K562 (cell line): ENCODE data around the gene BAD. TPM values are rescaled to one million over a fixed set of nuclear protein-coding genes. Genes with fewer than 3 reads are reported as not detected.

Source experiments
- ATAC-seq: fragments of 200-7000 bp; cut with Tn5 transposase; 3 replicates; pipeline ENCODE4 v1.9.1; 2020; ENCODE audit warnings: moderate library complexity
- BruUV-seq: library from RNA; stranded (reverse); fragments of 400-500 nt; replicated peaks from 2 replicates; lab custom pipeline; 2021; lab: Mats Ljungman, UMichigan
- CTCF ChIA-PET: fragments of 300-600 bp; formaldehyde crosslinking; extraction: SDS; loops from one replicate; lab custom pipeline; 2021; ENCODE audit warnings: low intra/inter-chr PET ratio; lab: Yijun Ruan, JAX
- POLR2A ChIA-PET: fragments of 300-600, 350-650 bp; sonication (Branson Sonifier 250); formaldehyde crosslinking; extraction: SDS; loops from one replicate; lab custom pipeline; 2021; ENCODE audit warnings: antibody characterized with exemption, inconsistent platforms; lab: Yijun Ruan, JAX
- DNase-seq, 4 experiments: peaks; one replicate each; pipeline versions ENCODE4 v3.0.0 to v3.0.0-alpha.2; 2011 to 2018; ENCODE audit warnings: low spot score in 3 of 4, mixed read lengths in 3 of 4; ENCODE audit errors: extremely low read depth in 1 of 4
- FAIRE-seq: peaks from 2 replicates; lab custom pipeline; 2011; peaks lifted over from hg19 to GRCh38; lab: Jason Lieb, UNC
- H2AFZ ChIP-seq: 2 replicates; pipeline ENCODE4 v1.6.0; 2011; ENCODE audit warnings: low read depth, low read length, control low read depth, inconsistent platforms
- H3K27ac ChIP-seq: fragments of 200-600 bp; 3 replicates; pipeline ENCODE4 v1.8.0; 2011; ENCODE audit warnings: low read depth, mild to moderate bottlenecking, control low read depth, inconsistent platforms, low read length, moderate library complexity, mixed read lengths; ENCODE audit errors: extremely low read depth
- H3K27me3 ChIP-seq, 2 experiments: fragments of 300-600 bp in 1 of 2; 2 replicates in 1 of 2; 3 replicates in 1 of 2; pipeline versions ENCODE4 v1.6.0 to v1.8.0; 2011; ENCODE audit warnings: inconsistent platforms in 2 of 2, low read length in 2 of 2, mild to moderate bottlenecking in 1 of 2, mixed read lengths in 1 of 2, moderate library complexity in 1 of 2; ENCODE audit not compliant: control insufficient read depth in 2 of 2, insufficient read depth in 2 of 2
- H3K36me3 ChIP-seq: fragments of 300-600 bp; 3 replicates; pipeline ENCODE4 v1.8.0; 2011; ENCODE audit warnings: mild to moderate bottlenecking, low read length, inconsistent platforms; ENCODE audit not compliant: control insufficient read depth, insufficient read depth
- H3K4me1 ChIP-seq, 2 experiments: fragments of 200-600 bp in 1 of 2; replicated peaks in 1 of 2; 2 replicates in 1 of 2; 3 replicates in 1 of 2; pipeline versions ENCODE4 v1.5.1 to v1.8.0; 2011; ENCODE audit warnings: inconsistent platforms in 2 of 2, low read length in 2 of 2, mild to moderate bottlenecking in 1 of 2, mixed read lengths in 1 of 2, moderate library complexity in 1 of 2; ENCODE audit not compliant: control insufficient read depth in 2 of 2, insufficient read depth in 2 of 2
- H3K4me2 ChIP-seq: 2 replicates; pipeline ENCODE4 v1.6.1; 2011; ENCODE audit warnings: low read length, control low read depth, inconsistent platforms, mixed read lengths; ENCODE audit not compliant: insufficient read depth
- H3K4me3 ChIP-seq: fragments of 200-600 bp; sonication (generic), shearing (Covaris generic); 2 replicates; pipeline ENCODE4 v1.5.1; 2016; ENCODE audit warnings: control low read depth, inconsistent platforms
- H3K79me2 ChIP-seq: fragments of 200-600 bp; 3 replicates; pipeline ENCODE4 v1.8.0; 2011; ENCODE audit warnings: low read length, inconsistent platforms; ENCODE audit not compliant: control insufficient read depth, insufficient read depth
- H3K9ac ChIP-seq, 2 experiments: 2 replicates each; pipeline versions ENCODE4 v1.6.0 to v1.6.1; 2011; ENCODE audit warnings: low read depth in 2 of 2, low read length in 2 of 2, control low read depth in 1 of 2, inconsistent platforms in 1 of 2, mild to moderate bottlenecking in 1 of 2, mixed read lengths in 1 of 2; ENCODE audit not compliant: insufficient read depth in 1 of 2
- H3K9me1 ChIP-seq: one replicate; pipeline ENCODE4 v1.6.0; 2011; ENCODE audit warnings: inconsistent platforms, mild to moderate bottlenecking, low read length, moderate library complexity; ENCODE audit not compliant: control insufficient read depth, insufficient read depth
- H3K9me3 ChIP-seq: replicated peaks from 2 replicates; pipeline ENCODE4 v1.5.1; 2011; ENCODE audit warnings: low read depth, low read length, inconsistent platforms; ENCODE audit not compliant: control insufficient read depth, insufficient read depth
- H4K20me1 ChIP-seq: replicated peaks from 2 replicates; pipeline ENCODE4 v1.6.1; 2011; ENCODE audit warnings: low read length, inconsistent platforms, mixed read lengths; ENCODE audit not compliant: control insufficient read depth, insufficient read depth
- ARID3A ChIP-seq: IDR thresholded peaks from 2 replicates; pipeline ENCODE4 v1.6.1; 2012; ENCODE audit warnings: low read depth, low read length, improper control_type of control experiment, borderline replicate concordance
- CBX8 ChIP-seq: fragments of 200-600 bp; sonication (generic); IDR thresholded peaks from 2 replicates; pipeline ENCODE4 v1.6.1; 2012; ENCODE audit warnings: borderline replicate concordance, mixed run types, low read depth, mild to moderate bottlenecking, moderate library complexity, mixed read lengths, low read length, control low read depth, inconsistent platforms; ENCODE audit not compliant: poor library complexity, severe bottlenecking; ENCODE audit errors: extremely low read depth
- ELF4 ChIP-seq: fragments of 450-650 bp; formaldehyde crosslinking; IDR thresholded peaks from 2 replicates; pipeline ENCODE4 v1.4.0; 2022; ENCODE audit warnings: missing genetic modification characterization
- KDM1A ChIP-seq, 2 experiments: fragments of 450-650 bp; IDR thresholded peaks; 2 replicates each; pipeline ENCODE4 v1.6.1; 2016; ENCODE audit warnings: mild to moderate bottlenecking in 2 of 2
- NFATC3 ChIP-seq: fragments of 450-650 bp; IDR thresholded peaks from 2 replicates; pipeline ENCODE4 v1.6.1; 2017; ENCODE audit warnings: mild to moderate bottlenecking
- NFRKB ChIP-seq: fragments of 450-650 bp; IDR thresholded peaks from 2 replicates; pipeline ENCODE4 v1.6.1; 2016; ENCODE audit warnings: low read depth
- SMARCA5 ChIP-seq: fragments of 450-650 bp; IDR thresholded peaks from 2 replicates; pipeline ENCODE4 v1.6.1; 2016
- SP1 ChIP-seq: sonication (generic); formaldehyde crosslinking; IDR thresholded peaks from 2 replicates; pipeline ENCODE4 v1.8.1; 2022; ENCODE audit warnings: mild to moderate bottlenecking, missing genetic modification reagents
- ZBTB26 ChIP-seq: fragments of 450-650 bp; formaldehyde crosslinking; IDR thresholded peaks from 2 replicates; pipeline ENCODE4 v1.4.0; 2022; ENCODE audit warnings: missing genetic modification characterization
- ZNF274 ChIP-seq: IDR thresholded peaks from 2 replicates; pipeline ENCODE4 v1.6.1; 2011; ENCODE audit warnings: low read depth, mild to moderate bottlenecking, low read length, moderate library complexity, borderline replicate concordance
- ZNF280A ChIP-seq: fragments of 450-650 bp; IDR thresholded peaks from 2 replicates; pipeline ENCODE4 v1.6.1; 2018; ENCODE audit warnings: mild to moderate bottlenecking, low read depth; ENCODE audit not compliant: partially characterized antibody
- ZNF408 ChIP-seq: fragments of 250-450 bp; sonication (Bioruptor Pico); IDR thresholded peaks from 2 replicates; pipeline ENCODE4 v1.4.0; 2020; ENCODE audit warnings: low read depth, mild to moderate bottlenecking, moderate library complexity
- WGBS: fragments of 100-300 bp; shearing (Covaris generic); methylation state at CpG from one replicate; pipeline ENCODE4 v1.1.6; 2016; ENCODE audit warnings: low coverage, mixed read lengths; ENCODE audit not compliant: insufficient coverage; ENCODE audit errors: missing lambda C conversion rate; 5-methylcytosine and 5-hydroxymethylcytosine counted together
- in situ Hi-C: fragments of 300-500 bp; cut with MboI; formaldehyde crosslinking; loops from 4 replicates; pipeline ENCODE4 v1.15.0; 2018; ENCODE audit warnings: inconsistent platforms, mixed read lengths
- intact Hi-C: fragments of 100-400 bp; cut with micrococcal nuclease; formaldehyde crosslinking; loops from 2 replicates; pipeline ENCODE4 v1.14.2; 2022
- polyA plus RNA-seq, 8 experiments: library from polyadenylated mRNA; depleted of rRNA in 4 of 8; stranded (reverse) in 5 of 8; unstranded in 3 of 8; fragments of >200 nt; fragmentation: Nextera tagmentation in 2 of 8; fragmentation: Illumina TruSeq in 1 of 8; extraction: Ambion mirVana in 2 of 8; extraction: Trizol in 1 of 8; gene quantifications; 2 replicates each; pipeline versions ENCODE4 v1.2.1 to v1.2.3, GENCODE V29; 2011 to 2014; ENCODE audit warnings: inconsistent platforms in 1 of 8, missing spikeins in 1 of 8
- total RNA-seq, 7 experiments: library from RNA; depleted of rRNA in 6 of 7; stranded (reverse); fragments of >200 nt in 6 of 7; fragmentation: Illumina TruSeq in 2 of 7; extraction: Trizol in 2 of 7; gene quantifications; 2 replicates each; pipeline versions ENCODE4 v1.2.1 to v1.2.3, GENCODE V29; 2011 to 2021; ENCODE audit warnings: low replicate concordance in 1 of 7

The BAD gene
- total and polyA plus RNA-seq, 9 of the 15 experiments (the other 6 are each of a cell fraction or from before 2014, with no cell fraction given) = 0.61 to 45.6 (median 11.8) TPM

GRCh38 chr11:64306563-64306875 is 22.1 kb upstream of the BAD start:
- Histone ChIP-seq H3K9ac (peak overlapping the region; percentile 90 to 98), H2AFZ (peak overlapping the region; percentile 88; the same call in 1 of the 2 replicates), H3K4me2 (peak overlapping the region; percentile 100), H3K36me3 (peaks cover 33% of the 10 kb centered on the region; the same call in 2 of the 3 replicates), H3K79me2 (peaks cover 50% of the 10 kb centered on the region), H3K9me1 (peaks cover 5% of the 10 kb centered on the region), H3K27ac (peak overlapping the region; percentile 96), H4K20me1 (no peaks in the 10 kb centered on the region; the same call in 1 of the 2 replicates), H3K4me3 (peak overlapping the region; percentile 93), H3K4me1 (peaks cover 29 to 39% of the 10 kb centered on the region in 2 experiments), H3K27me3 (no peaks in the 10 kb centered on the region), H3K9me3 (no peaks in the 10 kb centered on the region)
- FAIRE-seq (no peak), ATAC-seq (no peak), DNase-seq (no peak)
- ChIA-PET POLR2A (interaction anchor here (0.6 kb wide), 1 partner anchor 80 kb away, joined by 3 read pairs; the partner anchor contains the start of genes NUDT22 and TRPT1), CTCF (interaction anchor here (0.7 kb wide), 1 partner anchor 35 kb away, joined by 3 read pairs; no protein-coding TSS in a partner anchor)
- BruUV-seq = no TSS peak
- in situ Hi-C loops = no loop called here
- WGBS = 9% methylated on average over 9 of the region's 9 CpGs
- intact Hi-C loops = loop anchor here (10.0 kb wide), 2 partner anchors 62 to 472 kb away; partner anchors contain the start of genes FKBP2, MARK2 and PPP1R14B
- TF ChIP-seq ARID3A (no peak), ZNF280A (no peak), ZBTB26 (CRISPR knock-in tag) (peak; percentile 83; the same call in 1 of the 2 replicates), SMARCA5 (no peak), SP1 (CRISPR knock-in tag) (peak; percentile 11; the same call in 1 of the 2 replicates), ELF4 (CRISPR knock-in tag) (0 out of 2 replicates have a peak, but pooled peaks have one; percentile 55), NFRKB (0 out of 2 replicates have a peak, but pooled peaks have one; percentile 5), NFATC3 (no peak), CBX8 (no peak), ZNF408 (CRISPR knock-in tag) (no peak), KDM1A (IDR thresholded peaks at IDR 0.05) (no peak), ZNF274 (no peak)
